Measurements from ENCODE around the gene RBM47.
"Not testable (repeated sequence)": the region's sequence is repeated elsewhere in the genome, so short reads cannot be mapped to it uniquely, and the experiment has no call there.

RBM47 gene

GRCh38 chr4:40531636-40532023 lies 98.0 kb downstream of the RBM47 start:
- DNase-seq (ENCODE audit: low spot score), result no peak

- no peak for DNase-seq (ENCODE audit: low spot score)
Observed at GRCh38 chr4:40530961-40531635, 98.6 kb downstream of the RBM47 start.

- DNase-seq (ENCODE audit: low spot score), result no peak
Observed at GRCh38 chr4:40526741-40527140, 102.9 kb downstream of the RBM47 start.

GRCh38 chr4:40525752-40526598 lies 103.7 kb downstream of the RBM47 start:
- DNase-seq (ENCODE audit: low spot score), result no peak

- DNase-seq (ENCODE audit: low spot score), result no peak
Observed at GRCh38 chr4:40524366-40525041, 105.2 kb downstream of the RBM47 start.

GRCh38 chr4:40523581-40523980 lies 106.1 kb downstream of the RBM47 start:
- no peak for DNase-seq (ENCODE audit: low spot score)

GRCh38 chr4:40521957-40522356 lies 107.7 kb downstream of the RBM47 start:
- DNase-seq (ENCODE audit: low spot score), result no peak

- DNase-seq (ENCODE audit: low spot score), result no peak
Observed at GRCh38 chr4:40520533-40520932, 109.1 kb downstream of the RBM47 start.

GRCh38 chr4:40517081-40517480 lies 112.6 kb downstream of the RBM47 start:
- not testable (repeated sequence) for DNase-seq (ENCODE audit: low spot score)

- DNase-seq (ENCODE audit: low spot score), result no peak
Observed at GRCh38 chr4:40516651-40517050, 113.0 kb downstream of the RBM47 start.

GRCh38 chr4:40515398-40516293 lies 114.0 kb downstream of the RBM47 start:
- DNase-seq (ENCODE audit: low spot score), result no peak

GRCh38 chr4:40515037-40515397 lies 114.6 kb downstream of the RBM47 start:
- DNase-seq (ENCODE audit: low spot score), result no peak

GRCh38 chr4:40514497-40514951 lies 115.1 kb downstream of the RBM47 start:
- no peak for DNase-seq (ENCODE audit: low spot score)

- no peak for DNase-seq (ENCODE audit: low spot score)
Observed at GRCh38 chr4:40511036-40511614, 118.5 kb downstream of the RBM47 start.

- DNase-seq (ENCODE audit: low spot score), result no peak
Observed at GRCh38 chr4:40507977-40508376, 121.7 kb downstream of the RBM47 start.

GRCh38 chr4:40506492-40506891 lies 123.2 kb downstream of the RBM47 start:
- DNase-seq (ENCODE audit: low spot score), result no peak

GRCh38 chr4:40506066-40506465 lies 123.6 kb downstream of the RBM47 start:
- no peak for DNase-seq (ENCODE audit: low spot score)

GRCh38 chr4:40502934-40503333 lies 126.7 kb downstream of the RBM47 start:
- no peak for DNase-seq (ENCODE audit: low spot score)

- no peak for DNase-seq (ENCODE audit: low spot score)
Observed at GRCh38 chr4:40502220-40502619, 127.4 kb downstream of the RBM47 start.

GRCh38 chr4:40500781-40501180 lies 128.9 kb downstream of the RBM47 start:
- no peak for DNase-seq (ENCODE audit: low spot score)

- DNase-seq (ENCODE audit: low spot score), result no peak
Observed at GRCh38 chr4:40493160-40493559, 136.5 kb downstream of the RBM47 start.

Measured in SK-N-DZ (cell line).